Measurements from ENCODE around the gene ESPNL.
A peak's percentile ranks its signal among the peaks of the same experiment; 100 is the strongest.

ESPNL gene

GRCh38 chr2:238142382-238143205, 42.5 kb downstream of the ESPNL start:
- DNase-seq (ENCODE audit: low read depth in 3 of 3): no peak

GRCh38 chr2:238143239-238143951, 43.3 kb downstream of the ESPNL start:
- no peak for DNase-seq (ENCODE audit: low read depth in 3 of 3)

- DNase-seq (ENCODE audit: low read depth in 3 of 3): no peak
Measured at GRCh38 chr2:238144262-238144661, 44.1 kb downstream of the ESPNL start.

DNA sequence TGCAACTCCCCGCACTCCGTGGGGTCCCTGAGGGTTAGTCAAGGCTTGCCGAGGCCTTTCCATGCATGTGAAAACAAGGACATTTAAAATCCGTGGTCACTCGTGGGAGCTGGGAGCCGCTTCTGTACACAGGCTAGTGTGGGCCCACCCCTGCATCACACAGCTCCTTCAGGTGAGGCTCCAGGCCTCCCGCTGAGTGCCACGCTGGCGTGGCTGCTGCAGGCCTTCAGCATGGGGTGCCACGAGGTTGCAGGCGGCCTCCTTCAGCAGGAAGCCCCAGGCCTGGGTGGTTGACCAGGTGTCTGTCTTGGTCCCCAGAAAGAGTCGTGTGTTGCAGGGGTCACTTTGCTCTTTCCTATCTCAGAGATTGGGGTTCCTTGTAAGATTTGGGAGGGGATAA, 44.9 kb downstream of the ESPNL start:
- DNase-seq (ENCODE audit: low read depth in 3 of 3): no peak

- DNase-seq (ENCODE audit: low read depth in 3 of 3): no peak
Measured at GRCh38 chr2:238145851-238146250, 45.7 kb downstream of the ESPNL start.

- DNase-seq (ENCODE audit: low read depth in 3 of 3): no peak
Measured at GRCh38 chr2:238146884-238147544, 46.9 kb downstream of the ESPNL start.

- DNase-seq (ENCODE audit: low read depth in 3 of 3): no peak
Measured at GRCh38 chr2:238148981-238149380, 48.8 kb downstream of the ESPNL start.

GRCh38 chr2:238149841-238150572, 49.9 kb downstream of the ESPNL start:
- DNase-seq (ENCODE audit: low read depth in 3 of 3): no peak

GRCh38 chr2:238150686-238151085, 50.5 kb downstream of the ESPNL start:
- no peak for DNase-seq (ENCODE audit: low read depth in 3 of 3)

DNA sequence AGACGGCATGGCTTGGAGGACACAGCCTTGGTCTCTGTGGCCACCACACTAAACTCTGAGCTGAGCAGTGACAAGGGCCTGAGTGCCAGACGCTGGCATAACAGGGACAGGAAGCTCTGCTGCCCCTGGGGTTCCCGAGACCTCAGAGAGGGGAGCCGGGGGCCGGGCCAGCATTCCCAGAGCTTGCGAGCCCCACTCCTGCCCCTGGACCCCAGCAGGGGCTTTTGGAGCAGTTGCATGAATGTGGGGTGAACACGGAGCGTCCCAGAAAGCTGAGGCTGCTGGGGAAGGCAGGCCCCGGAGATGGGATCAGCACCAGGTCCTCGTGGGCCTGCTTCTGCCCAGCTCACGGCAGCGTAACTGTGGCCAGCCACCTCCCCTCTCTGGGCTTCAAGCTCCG, 51.1 kb downstream of the ESPNL start:
- DNase-seq (ENCODE audit: low read depth in 3 of 3): no peak

DNA sequence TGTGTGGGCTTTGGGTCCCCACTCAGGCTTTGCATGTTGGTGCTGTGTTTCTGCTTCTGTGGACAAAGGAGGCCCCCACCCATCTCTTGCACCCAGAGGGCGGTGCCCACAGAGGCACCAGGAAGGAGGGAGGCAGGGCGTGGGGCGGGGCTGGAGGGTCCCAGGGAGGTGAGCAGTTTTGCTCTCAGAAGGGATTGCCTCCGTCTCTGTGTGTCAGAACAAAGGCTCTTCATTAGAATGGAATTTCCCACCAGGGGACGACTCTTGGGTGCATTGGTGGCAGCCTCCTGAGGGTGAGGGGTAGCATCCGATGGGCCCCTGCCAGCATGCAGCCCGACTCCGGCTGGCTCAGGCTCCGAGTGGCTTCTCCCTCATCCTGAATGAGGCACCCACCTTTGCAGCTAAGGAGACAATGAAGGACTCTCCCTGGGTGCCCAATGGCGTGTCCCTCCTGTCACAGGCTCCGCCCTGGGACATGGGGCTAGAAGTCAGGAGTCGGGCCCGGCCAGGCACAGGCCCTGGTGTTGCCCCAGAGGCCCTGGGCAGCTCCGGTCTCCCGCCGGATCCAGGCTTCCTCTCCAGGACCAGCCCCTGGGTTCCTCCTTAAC, 51.6 kb downstream of the ESPNL start:
- DNase-seq (ENCODE audit: low read depth in 3 of 3): no peak

- no peak for DNase-seq (ENCODE audit: low read depth in 3 of 3)
Measured at GRCh38 chr2:238152771-238153688, 52.9 kb downstream of the ESPNL start.

DNA sequence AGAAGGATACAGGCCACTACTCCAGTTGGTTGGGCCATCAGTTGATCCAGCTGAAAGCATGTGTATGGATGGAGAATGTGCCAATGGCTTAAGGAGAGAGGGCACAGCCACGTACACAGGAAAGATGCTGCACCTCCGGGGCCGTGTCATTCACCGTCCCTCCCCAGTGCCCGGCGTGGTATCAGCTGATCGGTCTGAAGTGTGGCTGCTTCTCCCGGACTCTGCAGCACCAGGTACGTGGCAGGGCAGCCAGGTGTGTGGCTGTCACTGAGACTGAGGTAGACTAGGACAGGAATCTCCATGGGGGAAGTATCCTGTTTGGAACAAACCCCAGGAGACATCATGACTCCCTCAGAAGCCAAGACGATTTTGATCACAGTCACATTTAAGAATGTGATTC, 54.4 kb downstream of the ESPNL start:
- DNase-seq (ENCODE audit: low read depth in 3 of 3): no peak

- DNase-seq (ENCODE audit: low read depth in 3 of 3): no peak
Measured at GRCh38 chr2:238155051-238155760, 55.1 kb downstream of the ESPNL start.

DNA sequence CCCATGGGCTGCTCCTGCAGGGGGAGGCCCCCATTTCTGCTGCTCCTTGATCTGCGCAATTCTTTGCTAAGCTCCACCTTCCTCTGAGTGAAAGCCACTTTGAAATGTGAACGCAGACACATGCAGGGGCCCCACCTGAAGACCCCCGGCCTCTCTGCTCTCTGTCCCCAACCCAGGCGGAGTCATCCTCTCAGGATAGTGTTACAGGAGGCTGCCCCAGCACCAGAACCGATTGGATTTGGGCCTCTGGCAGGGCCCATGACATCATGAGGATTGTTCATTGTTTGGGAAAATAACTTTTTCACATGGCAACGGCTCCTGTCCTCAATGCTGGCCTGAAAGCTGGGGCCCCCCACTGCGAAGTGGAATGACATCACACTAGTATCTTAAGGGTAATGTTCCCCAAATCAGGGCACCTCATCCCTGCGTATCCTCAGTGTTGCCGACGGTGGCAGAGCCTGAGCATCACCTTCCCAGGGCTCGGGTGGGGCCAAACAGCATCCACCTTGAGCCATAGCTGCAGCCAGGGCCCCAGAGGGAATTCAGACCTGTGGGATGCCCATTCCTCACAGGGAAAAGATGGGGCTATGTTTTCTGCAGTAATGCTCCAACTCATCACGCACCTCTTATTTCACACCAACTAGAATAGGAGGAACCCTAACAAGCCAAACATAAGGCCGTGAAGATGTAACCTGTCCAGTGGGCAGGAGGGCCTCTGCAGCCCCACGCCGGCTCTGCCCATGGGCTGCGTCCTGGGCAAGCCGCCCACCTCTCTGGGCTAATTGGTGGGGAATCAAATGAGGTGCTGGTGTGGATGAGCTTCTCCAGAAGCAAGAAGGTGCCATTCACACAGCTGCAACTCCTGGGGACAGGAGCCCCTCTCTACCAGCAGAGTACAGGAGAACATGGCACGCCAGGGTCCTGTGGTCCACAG, 55.9 kb downstream of the ESPNL start:
- no peak for DNase-seq (ENCODE audit: low read depth in 3 of 3)

- DNase-seq (ENCODE audit: low read depth in 3 of 3): no peak
Measured at GRCh38 chr2:238157506-238158017, 57.4 kb downstream of the ESPNL start.

DNA sequence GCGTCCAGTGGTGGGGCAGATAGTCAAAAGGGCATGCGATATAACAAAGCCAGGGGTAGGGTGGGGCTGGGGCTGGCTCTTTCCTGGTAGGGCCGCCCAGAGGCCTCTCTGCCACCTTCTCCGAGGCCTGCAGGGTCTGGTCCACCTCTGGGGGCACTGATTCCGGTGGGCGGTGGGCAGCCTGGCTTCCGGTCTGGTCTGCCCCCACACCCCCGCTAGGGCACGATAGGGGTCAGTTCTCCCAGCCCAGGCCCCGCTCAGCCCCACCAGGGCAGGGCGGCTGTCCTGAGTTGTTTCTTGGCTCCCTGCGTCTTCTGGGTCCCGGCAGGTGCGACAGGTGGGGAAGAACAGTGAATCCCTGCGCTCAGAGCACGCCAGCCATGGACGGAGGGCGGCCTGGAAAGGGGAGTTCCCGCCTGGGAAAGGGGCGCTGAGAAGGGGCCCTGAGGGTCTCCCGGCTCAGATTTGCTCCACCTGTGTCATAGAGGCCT, 57.9 kb downstream of the ESPNL start:
- DNase-seq (ENCODE audit: low read depth in 3 of 3): no peak

DNA sequence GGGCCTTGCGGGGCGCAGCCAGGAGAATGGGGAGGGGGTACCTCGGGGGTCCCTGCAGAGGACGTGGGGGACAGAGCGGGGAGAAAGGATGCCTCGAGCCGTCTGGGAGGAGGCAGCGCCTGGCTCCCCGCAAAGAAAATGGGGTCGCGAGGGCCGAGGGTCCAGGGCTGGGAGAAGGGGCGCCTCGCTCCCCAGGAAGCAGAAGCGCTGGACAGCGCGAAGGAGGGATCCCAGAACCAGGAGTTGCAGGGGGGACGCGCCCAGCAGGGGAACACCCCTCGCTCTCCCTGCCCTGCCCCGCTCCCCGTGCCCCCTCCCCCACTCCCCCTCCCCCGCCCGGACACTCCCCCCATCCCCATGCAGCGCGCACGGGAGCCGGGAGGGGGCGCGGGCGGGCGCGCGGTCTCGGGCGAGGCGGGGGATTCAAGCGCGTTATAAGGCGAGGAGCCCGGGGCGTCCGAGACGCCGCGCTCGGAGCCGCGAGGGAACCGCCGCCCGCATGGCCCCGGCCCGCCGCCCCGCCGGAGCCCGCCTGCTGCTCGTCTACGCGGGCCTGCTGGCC, 58.5 kb downstream of the ESPNL start, which contains the start of gene ERFE:
TSS of gene ERFE (plus strand) at position 462 of the 562 bp plus-strand sequence. CDS start at position 500, 38 bp downstream.
- DNase-seq (ENCODE audit: low read depth in 3 of 3): peak in 2 of 3 donors; percentile 36 to 38
